ENCODE data around the gene KCNQ1. TPM values are rescaled to one million over a fixed set of nuclear protein-coding genes. Genes with fewer than 3 reads are reported as not detected.

Gene KCNQ1
- total and polyA plus RNA-seq, 2 donors (not counting 1 experiment from before 2014, with no cell fraction given) = 21.5 to 28.8 TPM

DNA sequence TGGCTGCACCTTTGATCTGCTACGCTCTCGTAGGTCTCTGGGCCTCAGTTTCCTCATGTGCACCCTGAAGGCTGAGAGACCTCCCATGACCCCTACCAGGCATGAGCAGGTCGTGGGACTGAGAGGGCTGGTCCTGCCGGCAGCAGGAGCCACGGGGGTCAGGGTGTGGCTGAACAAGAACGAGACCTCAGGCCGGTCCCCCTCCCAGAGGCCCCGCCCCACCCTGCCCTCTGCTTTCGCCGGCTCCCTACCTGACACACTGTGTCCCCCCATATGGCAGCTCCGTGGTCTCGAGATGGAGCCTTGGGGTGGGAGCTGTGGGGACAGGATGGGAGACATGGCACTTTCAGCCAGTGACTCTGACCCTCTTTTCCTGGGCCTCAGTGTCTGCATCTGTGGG, 400.2 kb downstream of the KCNQ1 start:
- H3K4me2 ChIP-seq (replicated peaks; ENCODE audit: low read depth, low read length, poor library complexity, severe bottlenecking) = no peak overlapping the region
- Mint-ChIP-seq H3K4me1 (no peaks in the 10 kb centered on the region), H3K4me3 (no peak overlapping the region), H3K27me3 (no peaks in the 10 kb centered on the region), H3K27ac (no peak overlapping the region), H3K9me3 (ENCODE audit: insufficient read depth) (no peaks in the 10 kb centered on the region)
- intact Hi-C loops (cut with micrococcal nuclease) = no loop called here
- no peak overlapping the region for H3K9ac ChIP-seq (ENCODE audit: low read length)
- ATAC-seq (ENCODE audit: low read depth) (no peak), DNase-seq (no peak)
- H3K4me3 ChIP-seq (ENCODE audit: control extremely low read depth in 1 of 5, extremely low read depth in 1 of 5, insufficient read depth in 1 of 5, low read depth in 2 of 5, low read length in 4 of 5) = no peak overlapping the region
- no peak overlapping the region for H2AFZ ChIP-seq (ENCODE audit: insufficient read depth, low read depth, low read length, poor library complexity, severe bottlenecking)
- no peaks in the 10 kb centered on the region for H3K36me3 ChIP-seq (replicated peaks in 1 of 2; ENCODE audit: control extremely low read depth in 1 of 2, control insufficient read depth in 1 of 2, extremely low read depth in 1 of 2, insufficient read depth in 2 of 2, low read length in 1 of 2)
- 76% methylated on average over 8 of the region's 12 CpGs for WGBS (ENCODE audit: insufficient coverage)
- CTCF ChIA-PET = no interaction called here
- H3K4me1 ChIP-seq (ENCODE audit: control insufficient read depth in 2 of 2, insufficient read depth in 2 of 2, low read length in 2 of 2) = no peaks in the 10 kb centered on the region
- H3K27me3 ChIP-seq (replicated peaks in 1 of 4; ENCODE audit: control extremely low read depth in 1 of 4, control insufficient read depth in 3 of 4, insufficient read depth in 4 of 4, low read length in 3 of 4) = no peaks in the 10 kb centered on the region
- no peaks in the 10 kb centered on the region for H3K79me2 ChIP-seq (ENCODE audit: control insufficient read depth, insufficient read depth, low read length)
- POLR2A ChIA-PET = no interaction called here
- no peak overlapping the region for H3K27ac ChIP-seq (ENCODE audit: low read length in 2 of 2)
- no peaks in the 10 kb centered on the region for H3K9me3 ChIP-seq (ENCODE audit: control extremely low read depth in 1 of 3, control insufficient read depth in 2 of 3, insufficient read depth in 1 of 3, low read length in 2 of 3)
- TF ChIP-seq EZH2 (IDR thresholded peaks at IDR 0.05; ENCODE audit: borderline replicate concordance, insufficient read depth, low read depth, low read length, poor library complexity, severe bottlenecking) (no peak), CTCF (IDR thresholded peaks at IDR 0.05) (no peak)
- no peaks in the 10 kb centered on the region for H4K20me1 ChIP-seq (ENCODE audit: control insufficient read depth, insufficient read depth, low read length, poor library complexity, severe bottlenecking)

DNA sequence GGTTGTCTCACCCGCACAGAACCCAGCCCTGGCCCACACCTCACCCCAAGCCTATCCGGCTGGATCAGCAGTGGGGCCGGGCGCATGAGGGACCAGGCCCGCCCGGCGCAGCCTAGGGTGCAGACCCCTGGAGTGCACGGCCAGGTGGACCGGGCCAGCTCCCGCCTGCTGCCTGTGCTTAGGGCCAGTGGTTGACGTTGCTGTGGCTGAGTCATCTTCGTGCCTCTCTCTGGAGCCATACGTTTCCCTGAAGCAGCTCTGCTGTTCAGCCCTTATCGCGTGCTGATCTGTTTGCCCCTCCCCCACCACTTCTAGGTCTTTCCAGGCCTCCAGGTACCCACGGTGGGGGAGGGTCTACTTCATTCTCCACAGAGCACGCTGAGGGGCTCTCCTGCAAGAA, 401.2 kb downstream of the KCNQ1 start:
- H3K36me3 ChIP-seq (replicated peaks in 1 of 2; ENCODE audit: control extremely low read depth in 1 of 2, control insufficient read depth in 1 of 2, extremely low read depth in 1 of 2, insufficient read depth in 2 of 2, low read length in 1 of 2) = no peaks in the 10 kb centered on the region
- no peak overlapping the region for H3K27ac ChIP-seq (ENCODE audit: low read length in 2 of 2)
- Mint-ChIP-seq H3K27me3 (no peaks in the 10 kb centered on the region), H3K4me3 (no peak overlapping the region), H3K27ac (no peak overlapping the region), H3K9me3 (ENCODE audit: insufficient read depth) (no peaks in the 10 kb centered on the region), H3K4me1 (no peaks in the 10 kb centered on the region)
- ATAC-seq (ENCODE audit: low read depth) = no peak
- no peaks in the 10 kb centered on the region for H3K79me2 ChIP-seq (ENCODE audit: control insufficient read depth, insufficient read depth, low read length)
- intact Hi-C loops (cut with micrococcal nuclease) = no loop called here
- no peak overlapping the region for H3K4me2 ChIP-seq (replicated peaks; ENCODE audit: low read depth, low read length, poor library complexity, severe bottlenecking)
- 86% methylated on average over 17 of the region's 17 CpGs for WGBS (ENCODE audit: insufficient coverage)
- no peak overlapping the region for H2AFZ ChIP-seq (ENCODE audit: insufficient read depth, low read depth, low read length, poor library complexity, severe bottlenecking)
- no peaks in the 10 kb centered on the region for H3K4me1 ChIP-seq (ENCODE audit: control insufficient read depth in 2 of 2, insufficient read depth in 2 of 2, low read length in 2 of 2)
- no peaks in the 10 kb centered on the region for H3K27me3 ChIP-seq (replicated peaks in 1 of 4; ENCODE audit: control extremely low read depth in 1 of 4, control insufficient read depth in 3 of 4, insufficient read depth in 4 of 4, low read length in 3 of 4)
- TF ChIP-seq EZH2 (IDR thresholded peaks at IDR 0.05; ENCODE audit: borderline replicate concordance, insufficient read depth, low read depth, low read length, poor library complexity, severe bottlenecking) = no peak
- TF ChIP-seq CTCF (IDR thresholded peaks at IDR 0.05) = no peak
- no peak for DNase-seq
- no peaks in the 10 kb centered on the region for H4K20me1 ChIP-seq (ENCODE audit: control insufficient read depth, insufficient read depth, low read length, poor library complexity, severe bottlenecking)
- CTCF ChIA-PET = no interaction called here
- H3K9me3 ChIP-seq (ENCODE audit: control extremely low read depth in 1 of 3, control insufficient read depth in 2 of 3, insufficient read depth in 1 of 3, low read length in 2 of 3) = no peaks in the 10 kb centered on the region
- POLR2A ChIA-PET = no interaction called here
- no peak overlapping the region for H3K9ac ChIP-seq (ENCODE audit: low read length)
- H3K4me3 ChIP-seq (ENCODE audit: control extremely low read depth in 1 of 5, extremely low read depth in 1 of 5, insufficient read depth in 1 of 5, low read depth in 2 of 5, low read length in 4 of 5) = no peak overlapping the region

Data from B cell (primary cell).